HEK293T (cell line): ENCODE data around the gene ARHGAP28.

Experiments used
- ARNT ChIP-seq: fragments of 450-650 bp; IDR thresholded peaks from 2 replicates; pipeline ENCODE4 v1.6.1; 2017; ENCODE audit warnings: mild to moderate bottlenecking
- BHLHE40 ChIP-seq: fragments of 450-650 bp; IDR thresholded peaks from 2 replicates; pipeline ENCODE4 v1.6.1; 2016; ENCODE audit warnings: mild to moderate bottlenecking, moderate library complexity, borderline replicate concordance
- FOXA1 ChIP-seq: fragments of 450-650 bp; IDR thresholded peaks from 2 replicates; pipeline ENCODE4 v1.6.1; 2016; ENCODE audit warnings: mild to moderate bottlenecking
- FOXK2 ChIP-seq: fragments of 450-650 bp; IDR thresholded peaks from 2 replicates; pipeline ENCODE4 v1.6.1; 2016; ENCODE audit warnings: mild to moderate bottlenecking
- FOXM1 ChIP-seq: fragments of 450-650 bp; IDR thresholded peaks from 2 replicates; pipeline ENCODE4 v1.6.1; 2017; ENCODE audit warnings: mild to moderate bottlenecking, borderline replicate concordance
- HDGF ChIP-seq: fragments of 450-650 bp; IDR thresholded peaks from 2 replicates; pipeline ENCODE4 v1.6.1; 2017; ENCODE audit warnings: antibody characterized with exemption, borderline replicate concordance
- L3MBTL2 ChIP-seq: fragments of 450-650 bp; conservative IDR thresholded peaks from 2 replicates; pipeline ENCODE4 v1.6.1; 2016; ENCODE audit warnings: mild to moderate bottlenecking
- NFRKB ChIP-seq: fragments of 450-650 bp; IDR thresholded peaks from 2 replicates; pipeline ENCODE4 v1.6.1; 2016; ENCODE audit warnings: mild to moderate bottlenecking, moderate library complexity
- PKNOX1 ChIP-seq: fragments of 450-650 bp; IDR thresholded peaks from 2 replicates; pipeline ENCODE4 v1.6.1; 2016
- SP1 ChIP-seq: fragments of 450-650 bp; IDR thresholded peaks from 2 replicates; pipeline ENCODE4 v1.6.1; 2017
- SUZ12 ChIP-seq: fragments of 450-650 bp; IDR thresholded peaks from 2 replicates; pipeline ENCODE4 v1.6.1; 2016; ENCODE audit warnings: mild to moderate bottlenecking
- TARDBP ChIP-seq: fragments of 450-650 bp; IDR thresholded peaks from 2 replicates; pipeline ENCODE4 v1.6.1; 2016
- ZNF384 ChIP-seq: fragments of 450-650 bp; IDR thresholded peaks from 2 replicates; pipeline ENCODE4 v1.6.1; 2016

- no peak for TF ChIP-seq FOXM1
- no peak for TF ChIP-seq SP1
- TF ChIP-seq BHLHE40: no peak
- TF ChIP-seq ARNT: no peak
- TF ChIP-seq ZNF384: no peak
- TF ChIP-seq NFRKB: no peak
- TF ChIP-seq TARDBP: no peak
- TF ChIP-seq L3MBTL2: no peak
- no peak for TF ChIP-seq SUZ12
- no peak for TF ChIP-seq FOXA1
- no peak for TF ChIP-seq HDGF
- TF ChIP-seq PKNOX1: no peak
- no peak for TF ChIP-seq FOXK2
These were observed 21.7 kb downstream of the ARHGAP28 start for GRCh38 chr18:6751222-6751621.
